IPS DF 6.9 (cell line): ENCODE data around the gene LRRC25.

Experiments used
- DNase-seq: peaks from one replicate; pipeline ENCODE4 v3.0.0-alpha.2; 2013; ENCODE audit warnings: low read depth, low spot score
- H3K27ac ChIP-seq: one replicate; pipeline ENCODE4 v1.5.1; 2013; ENCODE audit warnings: low read length, control low read depth
- H3K27me3 ChIP-seq: 2 replicates; pipeline ENCODE4 v1.6.1; 2013; ENCODE audit warnings: mild to moderate bottlenecking, low read length; ENCODE audit not compliant: control insufficient read depth, insufficient read depth
- H3K36me3 ChIP-seq: 2 replicates; pipeline ENCODE4 v1.6.1; 2013; ENCODE audit warnings: low read length; ENCODE audit not compliant: control insufficient read depth, insufficient read depth
- H3K4me1 ChIP-seq: 2 replicates; pipeline ENCODE4 v1.6.1; 2013; ENCODE audit warnings: low read length; ENCODE audit not compliant: control insufficient read depth, insufficient read depth
- H3K4me3 ChIP-seq: 2 replicates; pipeline ENCODE4 v1.5.1; 2013; ENCODE audit warnings: mild to moderate bottlenecking, low read length
- H3K9me3 ChIP-seq: 2 replicates; pipeline ENCODE4 v1.6.1; 2013; ENCODE audit warnings: low read length, inconsistent platforms; ENCODE audit not compliant: control insufficient read depth, insufficient read depth
- WGBS: extraction: QIAGEN DNeasy Blood & Tissue Kit; methylation state at CpG from one replicate; pipeline ENCODE4 v1.1.7; 2013; ENCODE audit warnings: mixed read lengths, missing lambda C conversion rate; ENCODE audit not compliant: insufficient read length, insufficient coverage; 5-methylcytosine and 5-hydroxymethylcytosine counted together

Gene LRRC25

DNA sequence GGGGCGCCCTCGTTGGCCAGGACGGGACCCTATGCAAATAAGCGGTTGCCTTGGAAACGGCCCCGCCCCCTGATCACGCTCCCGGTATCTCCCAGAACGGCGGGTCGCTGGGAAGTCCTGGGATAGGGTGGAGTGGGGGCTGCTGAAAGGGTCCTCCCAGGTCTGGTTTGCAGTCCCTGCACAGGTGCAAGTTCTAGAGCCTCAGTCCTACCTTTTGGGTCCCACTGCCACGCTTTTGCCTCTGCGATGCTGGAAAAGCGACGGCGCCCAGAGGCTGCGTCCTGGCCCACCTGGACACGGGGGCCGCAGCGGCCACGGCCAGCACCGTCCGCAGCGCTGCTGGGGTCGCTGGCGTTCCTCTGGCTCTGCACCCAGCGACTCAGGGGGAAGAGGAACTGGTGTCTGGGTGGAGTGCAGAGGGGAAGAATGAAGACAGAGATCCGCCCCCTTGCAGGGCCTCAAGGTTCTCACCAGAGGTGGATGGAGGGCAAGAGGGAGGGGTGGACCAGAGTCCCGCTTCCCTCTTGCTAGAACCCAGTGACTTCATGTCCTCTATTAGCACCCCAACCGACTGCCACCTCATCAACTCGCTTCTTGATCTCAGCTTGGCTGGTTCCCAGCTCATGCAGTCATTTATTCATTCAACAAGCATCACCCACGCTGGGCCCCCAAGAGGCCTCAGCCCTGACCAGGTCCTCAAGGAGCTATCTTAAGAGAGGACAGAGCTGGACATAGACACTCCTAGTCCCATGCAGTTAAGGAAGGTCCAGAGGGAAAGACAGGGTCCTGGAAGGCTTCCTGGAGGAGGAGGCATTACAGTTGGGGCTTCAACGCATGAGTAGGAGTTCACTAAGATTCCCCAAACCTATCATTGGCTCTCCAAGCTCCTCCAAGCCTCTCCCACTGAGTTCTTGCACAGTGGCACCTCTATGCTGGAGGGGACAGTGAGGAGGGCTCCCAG is at the start of gene LRRC25:
Gene LRRC25 (minus strand): TSS at position 381 of the 961 bp plus-strand sequence. CDS start 659 bp downstream, outside the sequence.
- H3K36me3 ChIP-seq, result no peaks in the 10 kb centered on the region
- peaks cover 3% of the 10 kb centered on the region for H3K4me1 ChIP-seq
- WGBS, result no CpG with 5 or more reads among the region's 33 CpGs
- H3K4me3 ChIP-seq, result peak within 1 kb of the TSS; percentile 15; the same call in 1 of the 2 replicates
- no peak within 1 kb of the TSS for H3K27ac ChIP-seq
- no peaks in the 10 kb centered on the region for H3K9me3 ChIP-seq
- DNase-seq, result no peak
- H3K27me3 ChIP-seq, result no peaks in the 10 kb centered on the region

DNA sequence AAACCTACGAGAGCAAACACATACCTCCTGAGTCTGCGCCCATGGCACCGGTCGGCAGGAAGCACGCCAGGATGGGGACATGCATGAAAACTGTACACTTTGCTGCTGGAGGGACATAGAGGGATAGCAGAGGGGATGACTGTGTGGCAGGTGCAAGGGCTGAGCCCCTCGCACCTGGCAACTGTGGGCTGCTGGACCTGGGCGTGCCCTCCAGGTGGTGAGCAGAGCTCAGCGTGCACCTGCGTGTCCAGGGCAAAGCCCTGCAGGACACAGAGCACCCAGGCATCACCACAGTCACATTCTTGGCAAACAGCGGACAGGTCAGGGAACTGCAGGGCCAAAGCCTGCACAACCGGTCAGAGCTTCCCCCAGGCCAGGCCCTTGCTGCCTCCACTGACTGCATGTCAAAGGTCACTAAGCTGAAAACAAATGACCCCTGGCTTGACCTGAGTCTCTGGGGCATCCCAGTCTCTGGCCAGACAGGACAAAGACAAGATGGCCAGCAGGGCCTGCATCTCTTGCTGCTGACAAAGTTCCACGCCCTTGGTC is 49.5 kb upstream of the LRRC25 start:
- DNase-seq, result no peak
- WGBS, result no CpG with 5 or more reads among the region's 12 CpGs
- Histone ChIP-seq H3K27ac (no peak overlapping the region), H3K27me3 (no peaks in the 10 kb centered on the region), H3K4me3 (no peak overlapping the region), H3K36me3 (peaks cover 23% of the 10 kb centered on the region), H3K9me3 (no peaks in the 10 kb centered on the region), H3K4me1 (no peaks in the 10 kb centered on the region; the same call in 1 of the 2 replicates)

DNA sequence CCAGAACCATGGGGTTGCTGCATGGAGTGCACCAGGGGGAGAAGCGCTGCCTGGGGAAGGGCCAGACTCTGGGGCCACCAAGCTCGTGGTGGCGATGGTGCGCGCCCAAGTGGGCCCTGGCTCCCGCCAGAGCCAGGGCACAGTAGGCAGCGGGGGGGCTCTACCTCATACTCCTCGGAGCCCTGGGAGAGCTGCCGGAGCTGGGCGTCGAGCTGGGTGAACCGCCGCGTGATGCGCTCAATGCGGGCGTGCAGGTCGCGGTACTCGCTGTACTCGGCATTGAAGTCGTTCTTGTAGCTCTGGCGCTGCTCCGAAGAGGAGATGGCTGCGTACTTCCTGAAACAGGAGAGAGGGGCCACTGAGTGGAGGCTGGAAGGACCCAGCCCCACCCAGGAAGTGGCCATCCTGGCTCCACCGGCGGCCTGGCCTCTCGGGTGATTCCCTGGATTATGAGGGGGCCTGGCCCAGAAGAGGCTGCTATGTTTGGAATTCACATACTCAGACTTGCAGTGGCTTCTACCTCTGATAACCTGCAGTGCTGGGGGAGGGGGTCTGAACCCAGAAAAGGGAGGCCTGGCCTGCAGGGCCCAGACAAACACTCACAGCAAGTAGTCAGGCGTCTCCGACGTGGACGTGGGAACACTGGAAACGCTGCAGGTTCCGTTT is 48.9 kb upstream of the LRRC25 start:
- Histone ChIP-seq H3K4me3 (no peak overlapping the region), H3K27me3 (no peaks in the 10 kb centered on the region), H3K9me3 (no peaks in the 10 kb centered on the region), H3K4me1 (no peaks in the 10 kb centered on the region; the same call in 1 of the 2 replicates), H3K36me3 (peaks cover 23% of the 10 kb centered on the region), H3K27ac (no peak overlapping the region)
- no CpG with 5 or more reads among the region's 34 CpGs for WGBS
- DNase-seq, result no peak

DNA sequence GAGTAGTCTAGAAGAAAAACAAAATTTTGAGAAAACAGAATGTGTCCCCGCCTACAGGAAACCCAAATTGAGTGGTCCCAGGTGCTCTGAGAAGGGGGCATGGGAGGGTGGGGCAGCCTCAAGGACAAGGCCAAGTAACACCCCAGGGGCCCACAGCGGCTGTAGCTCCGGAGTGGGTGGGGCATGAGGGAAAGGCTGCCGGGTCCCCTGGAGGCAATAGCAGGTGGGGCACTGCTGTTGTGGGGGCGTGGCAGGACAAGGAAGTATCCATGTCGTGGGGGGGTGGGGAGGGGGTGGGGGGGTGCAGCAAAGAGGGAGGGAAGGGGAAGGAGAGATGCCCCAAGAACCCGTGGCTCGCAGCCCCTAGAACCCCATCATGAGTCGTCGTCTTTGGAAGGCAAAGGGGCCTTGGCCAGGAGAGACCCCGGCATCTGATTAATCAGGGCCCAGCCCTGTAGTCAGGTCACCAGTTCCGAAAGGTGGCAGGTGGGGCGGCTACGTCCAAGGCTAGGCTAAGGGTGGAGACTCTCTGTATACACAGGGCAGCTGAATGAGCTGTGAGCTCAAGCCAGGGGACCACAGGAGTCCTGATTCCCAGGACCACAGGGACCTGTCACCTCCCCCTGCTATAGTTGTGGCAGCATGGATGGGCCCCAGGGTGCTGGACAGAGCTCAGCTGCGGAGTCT is 48.0 kb upstream of the LRRC25 start:
- Histone ChIP-seq H3K27ac (no peak overlapping the region), H3K27me3 (no peaks in the 10 kb centered on the region), H3K4me1 (no peaks in the 10 kb centered on the region; the same call in 1 of the 2 replicates), H3K4me3 (no peak overlapping the region), H3K36me3 (peaks cover 21% of the 10 kb centered on the region), H3K9me3 (no peaks in the 10 kb centered on the region)
- WGBS, result no CpG with 5 or more reads among the region's 15 CpGs
- no peak for DNase-seq

DNA sequence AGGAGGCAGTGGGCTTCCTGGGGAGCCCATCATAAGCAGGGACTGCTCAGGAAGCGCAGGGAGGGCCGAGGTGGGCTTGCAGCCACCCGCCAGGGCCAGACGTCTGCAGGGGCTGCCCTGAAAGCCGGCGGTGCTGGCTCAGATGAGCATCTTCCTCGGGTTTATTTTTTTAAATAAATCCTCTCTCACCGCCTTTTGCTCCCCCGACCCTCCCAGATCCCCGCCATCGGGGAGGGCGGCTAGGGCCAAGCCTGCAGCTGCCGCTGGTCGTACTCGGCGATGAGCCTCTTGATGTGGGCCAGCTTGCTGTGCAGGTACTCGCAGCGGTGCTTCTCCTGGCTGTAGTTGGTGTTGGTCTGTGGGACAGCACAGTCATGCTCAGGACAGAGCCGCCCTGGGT is 47.1 kb upstream of the LRRC25 start:
- no CpG with 5 or more reads among the region's 19 CpGs for whole genome bisulfite sequencing
- Histone ChIP-seq H3K36me3 (peaks cover 15% of the 10 kb centered on the region), H3K4me1 (no peaks in the 10 kb centered on the region; the same call in 1 of the 2 replicates)

DNA sequence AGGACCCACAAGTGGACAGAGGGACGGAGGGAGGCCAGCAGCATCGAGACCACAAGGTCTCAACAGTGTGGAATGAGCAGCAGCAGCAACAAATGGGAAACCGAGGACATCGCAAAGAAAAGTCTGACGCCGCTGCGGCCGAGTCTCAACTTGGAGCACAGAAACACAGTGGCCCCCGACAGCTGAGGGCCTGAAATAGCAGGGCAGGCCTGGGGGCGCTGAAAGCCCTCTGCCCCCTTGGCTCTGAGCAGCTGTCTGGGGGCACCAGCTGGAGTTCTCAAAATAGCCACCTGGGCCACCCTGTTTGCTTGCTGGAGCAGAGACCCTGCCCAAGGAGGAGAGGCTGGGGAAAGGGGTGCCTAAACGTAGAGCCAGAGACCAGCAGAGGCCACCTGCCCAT is 46.4 kb upstream of the LRRC25 start:
- peaks cover 4% of the 10 kb centered on the region for H3K4me1 ChIP-seq
- H3K27me3 ChIP-seq, result no peaks in the 10 kb centered on the region
- no peak overlapping the region for H3K27ac ChIP-seq
- H3K9me3 ChIP-seq, result no peaks in the 10 kb centered on the region
- peaks cover 15% of the 10 kb centered on the region for H3K36me3 ChIP-seq
- H3K4me3 ChIP-seq, result no peak overlapping the region
- WGBS, result no CpG with 5 or more reads among the region's 11 CpGs
- no peak for DNase-seq

More for the DNA sequence above, 47.1 kb upstream of the LRRC25 start:
- no peaks in the 10 kb centered on the region for H3K27me3 ChIP-seq
- H3K27ac ChIP-seq, result no peak overlapping the region
- no peaks in the 10 kb centered on the region for H3K9me3 ChIP-seq
- H3K4me3 ChIP-seq, result no peak overlapping the region
- DNase-seq, result no peak

DNA sequence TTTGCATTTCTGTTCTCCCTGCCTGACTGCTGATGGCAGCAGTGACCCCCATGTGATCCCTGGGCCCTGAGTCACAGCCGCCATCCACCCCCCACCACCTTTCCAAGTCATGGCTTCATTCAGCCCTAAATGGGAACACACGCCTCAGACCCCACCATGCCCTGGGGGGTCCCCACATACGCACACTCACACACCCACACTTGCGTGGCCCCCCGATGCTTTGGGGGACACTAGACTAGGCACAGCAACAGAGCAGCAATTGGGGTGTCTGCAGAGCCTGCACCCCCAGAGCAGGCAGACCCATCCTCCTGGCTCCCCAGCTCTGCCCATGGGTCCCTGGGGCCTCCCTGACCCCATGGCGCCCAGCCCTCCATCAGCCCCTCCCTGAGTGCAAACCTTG is 46.0 kb upstream of the LRRC25 start:
- Histone ChIP-seq H3K27ac (no peak overlapping the region), H3K27me3 (no peaks in the 10 kb centered on the region), H3K4me1 (peaks cover 7% of the 10 kb centered on the region), H3K4me3 (no peak overlapping the region), H3K36me3 (peaks cover 15% of the 10 kb centered on the region), H3K9me3 (no peaks in the 10 kb centered on the region)
- WGBS, result no CpG with 5 or more reads among the region's 6 CpGs
- DNase-seq, result no peak

DNA sequence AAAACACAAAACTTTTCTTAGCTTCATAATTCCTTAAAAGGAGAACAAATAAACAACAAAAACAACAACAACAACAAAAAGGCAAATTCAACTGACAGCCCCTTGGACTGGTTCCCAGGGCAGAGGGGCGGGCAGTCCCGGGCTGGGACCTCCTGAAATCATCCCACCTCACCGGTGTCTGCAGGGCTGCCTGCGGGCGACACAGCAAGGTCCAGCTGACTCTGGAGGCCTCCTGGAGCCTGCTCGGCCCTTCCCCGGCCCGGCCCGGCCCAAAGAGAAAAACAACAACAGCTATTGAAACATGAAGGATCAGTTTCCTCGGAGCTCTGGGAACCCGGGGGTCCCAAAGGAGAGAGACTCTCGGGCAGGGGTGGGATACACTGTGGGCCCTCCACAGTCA is 45.5 kb upstream of the LRRC25 start:
- Histone ChIP-seq H3K9me3 (no peaks in the 10 kb centered on the region), H3K27me3 (no peaks in the 10 kb centered on the region), H3K27ac (no peak overlapping the region), H3K4me1 (peaks cover 10% of the 10 kb centered on the region), H3K4me3 (no peak overlapping the region), H3K36me3 (peaks cover 15% of the 10 kb centered on the region)
- WGBS, result no CpG with 5 or more reads among the region's 12 CpGs
- DNase-seq, result no peak

DNA sequence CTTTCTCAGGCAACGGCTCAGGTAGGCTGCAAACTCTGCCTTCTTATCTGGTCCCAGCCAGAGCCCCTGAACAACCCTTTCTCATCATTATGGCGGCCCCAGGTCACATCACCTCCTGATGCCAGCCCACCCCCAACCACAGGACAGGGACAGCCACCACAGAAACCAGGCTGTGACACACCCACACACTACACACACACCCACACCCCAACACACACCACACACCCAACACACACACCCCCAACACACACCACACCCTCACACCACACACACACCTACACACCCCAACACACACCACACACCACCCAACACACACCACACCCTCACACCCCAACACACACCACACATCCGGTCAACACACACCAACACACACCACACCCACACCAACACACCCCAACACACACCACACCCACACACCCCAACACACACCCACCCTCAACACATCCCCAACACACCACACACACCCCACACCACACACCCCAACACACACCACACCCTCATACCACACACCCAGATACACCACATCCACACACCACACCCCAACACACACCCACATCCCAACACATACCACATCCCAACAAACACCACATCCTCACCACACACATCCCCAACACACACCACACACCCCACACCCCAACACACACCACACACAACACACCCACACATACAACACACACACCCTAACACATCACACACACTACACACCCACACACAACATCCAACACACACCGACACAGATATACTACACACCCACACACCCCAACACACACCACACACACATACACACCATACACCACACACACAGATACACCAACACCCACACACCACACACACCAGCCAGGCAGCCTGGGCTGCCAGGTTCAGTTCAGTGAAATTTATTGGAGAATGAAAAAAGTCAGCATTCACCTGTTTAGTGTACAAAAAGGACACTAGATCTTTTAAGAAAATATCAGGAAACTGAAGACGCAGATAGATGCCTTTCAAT is 44.7 kb upstream of the LRRC25 start:
- H3K27me3 ChIP-seq, result no peaks in the 10 kb centered on the region
- no peak overlapping the region for H3K4me3 ChIP-seq
- H3K36me3 ChIP-seq, result peaks cover 15% of the 10 kb centered on the region
- 100% methylated on average over 2 of the region's 5 CpGs for WGBS
- no peak overlapping the region for H3K27ac ChIP-seq
- H3K9me3 ChIP-seq, result no peaks in the 10 kb centered on the region
- H3K4me1 ChIP-seq, result peaks cover 10% of the 10 kb centered on the region
- no peak for DNase-seq
